GM18868 (cell line): ENCODE results near the gene HNRNPUL1.
"Not testable (repeated sequence)": the region's sequence is repeated elsewhere in the genome, so short reads cannot be mapped to it uniquely, and the experiment has no call there.

Source experiments
- ATAC-seq: cut with Tn5 transposase; IDR thresholded peaks from one replicate; pipeline ENCODE4 v1.9.1; 2021; ENCODE audit warnings: mild to moderate bottlenecking, moderate library complexity; ENCODE audit not compliant: unreplicated experiment

The HNRNPUL1 gene

DNA sequence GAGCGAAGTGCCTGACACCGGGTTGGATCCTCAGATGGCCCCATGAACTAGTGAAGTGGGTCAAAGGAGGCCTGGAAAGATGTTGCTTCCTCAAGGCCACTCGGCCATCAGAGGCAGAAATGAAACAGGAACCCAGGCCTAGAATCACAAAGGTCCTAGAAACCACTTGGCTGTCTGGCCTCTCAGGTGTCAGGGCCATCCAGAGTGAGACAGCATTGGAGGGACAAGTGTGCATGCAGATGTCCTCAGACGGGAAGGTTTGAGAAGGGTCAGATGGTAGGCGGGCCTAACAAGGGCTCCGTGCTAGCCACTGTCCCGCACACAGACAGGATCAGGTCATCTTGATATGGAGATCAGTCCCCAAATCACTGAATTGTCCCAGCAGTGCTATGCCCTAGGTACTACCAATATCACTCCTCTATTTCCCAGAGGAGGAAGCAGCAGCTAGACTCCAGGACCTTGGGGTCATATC lies 60.1 kb downstream of the HNRNPUL1 start:
- ATAC-seq, result no peak

DNA sequence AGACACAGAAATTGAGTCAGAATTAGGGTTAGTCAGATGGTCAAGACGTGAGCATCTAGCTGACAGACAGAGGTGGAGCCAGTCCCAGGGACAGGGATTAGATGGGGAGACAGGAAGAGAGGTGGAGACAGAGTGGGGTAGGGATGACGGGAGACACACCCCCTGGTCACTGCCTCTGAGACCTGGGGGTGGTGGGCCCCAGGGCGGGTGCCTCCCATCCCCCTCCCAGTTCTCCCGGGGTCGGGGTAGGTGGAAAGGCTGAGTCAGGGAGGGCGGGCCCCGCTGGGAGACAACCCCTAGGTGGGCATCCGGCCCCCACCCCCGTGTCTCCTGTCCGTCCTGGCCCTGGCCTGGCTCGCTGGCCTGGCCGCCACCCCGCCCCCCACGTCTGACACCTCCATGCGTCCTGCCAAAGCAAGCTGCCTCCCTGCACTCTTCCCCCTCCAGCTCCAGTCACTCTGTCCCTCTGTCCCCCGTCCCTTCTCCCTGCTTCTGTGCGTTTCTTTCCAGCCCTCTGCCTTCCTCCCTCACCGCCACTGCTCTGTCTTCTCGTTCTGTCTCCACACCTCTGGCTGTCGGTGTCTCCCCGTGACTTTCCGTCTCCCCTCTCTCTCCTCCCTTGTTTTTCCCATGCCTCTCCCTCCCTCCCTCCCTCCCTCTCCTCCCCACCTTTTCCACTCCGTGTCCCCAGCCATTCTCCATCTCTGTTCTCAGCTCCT lies 60.9 kb downstream of the HNRNPUL1 start:
- no peak for ATAC-seq

DNA sequence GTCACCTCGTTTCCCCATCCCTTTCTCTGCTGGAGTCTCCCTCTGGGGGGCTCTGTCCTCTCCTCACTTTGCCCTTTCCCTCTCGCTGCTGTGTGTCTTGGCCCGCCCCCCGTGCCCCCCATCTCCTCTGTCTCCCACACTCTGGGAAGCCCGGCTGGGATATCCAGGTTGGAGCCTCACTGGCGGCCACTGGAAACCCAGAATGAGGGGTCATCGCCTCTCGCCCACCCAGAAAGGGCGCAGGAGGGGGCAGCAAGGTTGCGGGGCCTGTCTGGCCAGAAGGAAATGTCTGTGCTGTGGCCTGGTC lies 61.4 kb downstream of the HNRNPUL1 start:
- ATAC-seq, result no peak

- peak; percentile 41 for ATAC-seq
Measured at GRCh38 chr19:41325947-41326706, 62.0 kb downstream of the HNRNPUL1 start.

DNA sequence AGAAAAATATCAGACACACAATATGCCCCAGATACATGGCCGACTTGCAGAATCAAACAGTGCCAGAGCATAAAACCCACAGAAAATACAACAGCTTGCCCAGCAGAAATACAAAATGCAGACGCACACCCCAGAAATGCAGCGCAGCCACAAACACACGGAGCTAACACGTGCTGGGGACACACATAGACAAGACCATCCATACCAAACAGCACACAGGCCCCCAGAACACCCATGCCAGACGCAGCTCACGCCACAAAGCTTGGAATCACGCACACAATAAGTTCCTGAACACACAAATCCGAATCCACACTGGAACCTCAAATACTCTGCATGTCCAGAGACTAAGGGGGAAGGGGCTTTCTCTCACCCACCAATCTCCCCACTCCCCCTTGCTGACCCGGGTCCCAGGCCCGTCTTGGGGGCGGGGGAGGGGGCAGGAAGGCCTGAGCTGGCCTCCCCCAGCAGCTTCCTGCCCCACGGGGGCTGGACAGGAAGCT lies 63.0 kb downstream of the HNRNPUL1 start:
- ATAC-seq, result no peak

- peak; percentile 45 for ATAC-seq
Measured at GRCh38 chr19:41327576-41328156, 63.5 kb downstream of the HNRNPUL1 start.

DNA sequence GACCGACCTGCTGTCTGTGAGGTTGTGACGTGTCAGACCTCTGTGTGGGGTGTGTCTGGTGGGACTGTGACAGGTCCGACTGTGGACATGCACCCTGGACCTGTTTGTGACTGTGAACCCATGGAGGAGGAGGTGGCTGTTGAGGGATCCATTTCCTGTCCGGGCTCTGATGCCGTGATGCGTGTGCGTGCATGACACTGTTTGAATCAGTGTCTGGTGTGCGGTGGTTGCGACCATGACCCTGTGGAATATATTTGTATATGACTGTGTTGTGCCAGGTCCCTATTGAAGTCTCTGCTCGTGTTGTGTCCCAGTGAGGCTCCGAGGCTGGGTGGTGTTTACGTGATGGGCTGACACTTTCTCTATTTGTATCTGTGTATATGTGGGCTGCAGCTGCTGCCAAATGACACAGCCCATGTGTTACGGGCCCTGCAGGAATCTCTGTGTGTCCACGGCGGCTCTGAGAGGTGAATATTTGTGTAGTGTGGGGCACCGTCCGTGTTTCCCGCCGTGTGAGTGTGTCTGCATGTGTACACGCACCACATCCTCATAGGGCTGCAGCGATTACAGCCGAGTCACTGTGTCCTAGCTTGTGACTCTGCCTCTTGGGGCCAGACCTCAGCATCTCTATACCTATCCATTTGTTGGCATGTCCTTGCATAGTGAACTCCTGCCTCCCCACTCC lies 64.1 kb downstream of the HNRNPUL1 start:
- no peak for ATAC-seq

DNA sequence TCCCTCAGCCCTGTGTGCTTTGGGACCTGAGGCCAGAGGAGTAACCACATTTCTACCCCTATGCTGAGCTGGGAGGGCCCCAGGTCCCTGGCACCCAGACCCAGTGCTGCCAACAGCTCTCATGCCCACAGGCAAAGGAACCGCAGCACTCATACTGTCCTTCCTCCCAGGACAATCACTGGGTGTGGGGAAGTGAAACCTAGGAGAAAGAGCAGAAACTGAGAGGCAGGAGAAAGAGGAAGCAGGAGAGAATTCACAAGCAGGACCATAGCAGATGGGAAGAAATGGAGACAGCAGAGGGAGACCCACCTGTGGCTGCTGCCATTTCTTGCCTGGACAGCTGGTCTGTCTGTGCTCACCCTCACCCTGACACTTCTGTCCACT lies 64.7 kb downstream of the HNRNPUL1 start:
- no peak for ATAC-seq

- ATAC-seq, result no peak
Measured at GRCh38 chr19:41330481-41330880, 66.3 kb downstream of the HNRNPUL1 start.

GRCh38 chr19:41330946-41331678 lies 66.9 kb downstream of the HNRNPUL1 start:
- ATAC-seq, result no peak

DNA sequence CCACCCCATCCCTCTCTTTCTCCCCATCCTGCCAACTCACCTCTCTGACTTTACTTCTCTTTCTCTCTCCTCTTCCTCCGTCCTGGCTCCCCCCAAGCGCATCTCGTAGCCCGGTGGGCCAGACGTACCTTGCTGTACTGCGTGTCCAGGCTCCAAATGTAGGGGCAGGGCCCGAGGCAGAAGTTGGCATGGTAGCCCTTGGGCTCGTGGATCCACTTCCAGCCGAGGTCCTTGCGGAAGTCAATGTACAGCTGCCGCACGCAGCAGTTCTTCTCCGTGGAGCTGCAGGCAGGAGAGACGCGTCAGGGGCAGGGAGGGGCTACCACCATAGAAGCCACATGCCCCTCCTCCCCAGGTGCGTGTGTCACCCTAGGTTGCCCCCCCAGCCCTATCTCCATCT lies 67.8 kb downstream of the HNRNPUL1 start:
- no peak for ATAC-seq

GRCh38 chr19:41332468-41332867 lies 68.3 kb downstream of the HNRNPUL1 start:
- ATAC-seq, result no peak

GRCh38 chr19:41334793-41335192 lies 70.6 kb downstream of the HNRNPUL1 start:
- ATAC-seq, result no peak

DNA sequence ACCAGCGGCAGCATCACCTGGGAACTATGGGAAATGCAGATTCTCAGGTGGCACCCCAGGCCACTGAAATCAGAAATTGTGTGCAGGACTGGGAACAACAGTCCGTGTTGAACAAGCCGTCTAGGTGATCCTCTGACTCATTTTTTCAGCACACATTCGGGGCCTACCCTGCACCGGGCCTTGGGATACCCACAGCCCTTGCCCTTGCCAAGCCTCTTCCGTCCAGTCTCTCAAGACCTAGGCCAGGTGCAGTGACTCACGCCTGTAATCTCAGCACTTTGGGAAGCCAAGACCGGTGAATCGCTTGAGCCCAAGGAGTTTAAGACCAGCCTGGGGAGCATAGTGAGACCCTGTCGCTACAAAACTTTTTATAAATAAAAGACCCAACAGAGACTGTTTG lies 71.3 kb downstream of the HNRNPUL1 start:
- ATAC-seq, result no peak

DNA sequence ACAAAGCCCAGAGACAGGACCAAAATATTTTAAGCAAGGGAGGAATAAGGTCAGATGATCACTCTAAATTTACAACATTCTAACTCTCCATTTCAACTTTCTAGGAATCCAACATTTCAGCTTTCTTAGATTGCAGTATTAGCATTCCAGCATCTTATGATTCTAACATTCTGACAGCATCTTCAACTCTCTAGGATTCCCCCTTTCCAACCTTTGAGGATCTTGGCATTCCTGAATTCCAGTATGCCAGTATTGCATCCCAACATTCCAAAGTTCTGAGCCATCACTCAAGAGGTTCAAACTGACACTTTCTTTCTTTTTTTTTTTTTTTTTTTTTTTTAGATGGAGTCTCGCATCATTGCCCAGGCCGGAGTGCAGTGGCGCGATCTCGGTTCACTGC lies 75.8 kb downstream of the HNRNPUL1 start:
- ATAC-seq, result no peak

- no peak for ATAC-seq
Measured at GRCh38 chr19:41341669-41342490, 77.7 kb downstream of the HNRNPUL1 start.

DNA sequence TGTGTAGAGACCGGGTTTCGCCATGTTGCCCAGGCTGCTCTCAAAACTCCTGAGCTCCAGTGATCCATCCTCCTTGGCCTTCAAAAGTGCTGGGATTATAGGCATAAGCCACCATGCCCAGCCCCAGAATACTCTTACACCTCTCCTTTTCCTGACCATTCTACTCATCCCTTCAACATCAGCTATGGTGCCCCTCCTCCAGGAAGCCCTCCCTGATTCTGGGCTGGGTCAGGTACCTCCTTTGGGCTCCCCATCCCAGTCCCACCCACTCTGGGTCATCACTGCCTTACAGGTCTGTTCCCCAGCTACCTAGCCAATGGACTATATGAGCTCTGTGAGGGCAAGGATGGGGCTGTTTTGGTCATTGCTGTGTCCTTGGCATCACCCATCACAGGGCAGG lies 80.0 kb downstream of the HNRNPUL1 start:
- ATAC-seq, result no peak

DNA sequence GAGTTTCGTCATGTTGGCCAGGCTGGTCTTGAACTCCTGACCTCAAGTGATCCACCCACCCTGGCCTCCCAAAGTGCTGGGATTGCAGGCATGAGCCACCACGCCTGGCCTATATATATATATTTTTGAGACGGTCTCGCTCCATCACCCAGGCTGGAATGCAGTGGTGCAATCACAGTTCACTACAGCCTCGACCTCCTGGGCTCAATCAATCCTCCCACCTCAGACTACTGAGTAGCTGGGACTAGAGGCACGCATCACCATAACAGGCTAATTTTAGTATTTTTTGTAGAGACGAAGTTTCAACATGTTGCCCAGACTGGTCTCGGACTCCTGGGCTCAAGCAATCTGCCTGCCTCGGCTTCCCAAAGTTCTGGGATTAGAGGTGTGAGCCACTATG lies 82.7 kb downstream of the HNRNPUL1 start:
- ATAC-seq, result not testable (repeated sequence)

DNA sequence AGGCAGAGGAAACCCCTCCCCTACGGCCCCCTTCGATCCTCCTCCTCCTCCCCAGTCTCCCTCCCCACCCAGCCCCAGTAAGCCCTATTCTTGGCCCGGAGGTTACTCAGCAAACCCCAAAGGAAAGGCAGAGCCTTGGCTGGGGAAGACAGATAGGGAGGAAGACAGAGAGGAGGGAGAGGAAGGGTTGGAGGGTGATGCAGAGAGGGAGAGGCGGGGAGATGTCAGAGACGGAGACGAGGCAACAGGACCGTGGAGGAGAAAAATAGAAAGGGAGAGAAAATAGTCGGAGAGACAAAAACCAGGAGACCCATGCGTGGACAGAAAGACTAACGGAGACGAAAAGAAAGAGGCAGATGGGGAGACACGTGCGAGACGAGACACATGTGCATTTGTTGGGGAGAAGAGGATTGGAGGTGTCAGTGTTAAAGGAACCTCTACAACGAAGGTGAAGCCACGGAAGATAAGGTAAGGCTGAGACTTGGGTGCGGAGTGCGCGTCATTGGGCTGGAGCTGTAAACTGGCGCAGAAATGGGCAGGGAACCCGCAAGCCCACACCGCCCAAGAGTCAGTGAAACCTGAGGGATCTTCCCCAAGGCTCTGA lies 86.7 kb downstream of the HNRNPUL1 start:
- no peak for ATAC-seq
